HepG2 (cell line): Measurements from ENCODE around the gene MED25. TPM values are rescaled to one million over a fixed set of nuclear protein-coding genes. Genes with fewer than 3 reads are reported as not detected.

Source experiments
- AKNA ChIP-seq: sonication (generic); formaldehyde crosslinking; IDR thresholded peaks from 2 replicates; pipeline ENCODE4 v1.4.0; 2020; ENCODE audit warnings: missing genetic modification reagents, borderline replicate concordance
- FLYWCH1 ChIP-seq: sonication (generic); formaldehyde crosslinking; IDR thresholded peaks from 2 replicates; pipeline ENCODE4 v1.8.1; 2023; ENCODE audit warnings: mild to moderate bottlenecking, missing genetic modification reagents
- IRF2 ChIP-seq: IDR thresholded peaks from 2 replicates; pipeline ENCODE4 v1.6.1; 2018; ENCODE audit warnings: missing genetic modification reagents, missing compliant biosample characterization
- KMT2B ChIP-seq: IDR thresholded peaks from 2 replicates; pipeline ENCODE4 v1.6.1; 2016; ENCODE audit warnings: missing genetic modification reagents, missing compliant biosample characterization
- NCOA1 ChIP-seq: sonication (generic); formaldehyde crosslinking; IDR thresholded peaks from 2 replicates; pipeline ENCODE4 v1.9.0; 2021; ENCODE audit warnings: missing genetic modification reagents
- SNAPC2 ChIP-seq: sonication (generic); formaldehyde crosslinking; IDR thresholded peaks from 2 replicates; pipeline ENCODE4 v1.8.1; 2022; ENCODE audit warnings: mild to moderate bottlenecking, missing genetic modification reagents
- SP1 ChIP-seq, 2 experiments: fragments of 450-650 bp in 1 of 2; sonication (generic) in 1 of 2; formaldehyde crosslinking in 1 of 2; IDR thresholded peaks; 2 replicates each; pipeline versions ENCODE4 v1.4.0 to v1.6.1; 2016 to 2020; ENCODE audit warnings: missing genetic modification reagents in 1 of 2
- TEAD2 ChIP-seq: sonication (generic); formaldehyde crosslinking; IDR thresholded peaks from 2 replicates; pipeline ENCODE4 v1.9.0; 2021; ENCODE audit warnings: missing genetic modification reagents
- TOE1 ChIP-seq: sonication (generic); formaldehyde crosslinking; IDR thresholded peaks from 2 replicates; pipeline ENCODE4 v1.4.0; 2020; ENCODE audit warnings: mild to moderate bottlenecking, missing genetic modification reagents
- ZBTB2 ChIP-seq: sonication (generic); formaldehyde crosslinking; IDR thresholded peaks from 2 replicates; pipeline ENCODE4 v1.8.0; 2022; ENCODE audit warnings: low read depth, missing genetic modification reagents
- ZEB1 ChIP-seq: IDR thresholded peaks from 2 replicates; pipeline ENCODE4 v1.6.1; 2012; ENCODE audit warnings: mild to moderate bottlenecking, low read depth, inconsistent platforms; ENCODE audit not compliant: insufficient replicate concordance
- ZNF207 ChIP-seq: fragments of 450-650 bp; IDR thresholded peaks from 2 replicates; pipeline ENCODE4 v1.6.1; 2016; ENCODE audit warnings: antibody characterized with exemption, borderline replicate concordance
- ZNF282 ChIP-seq: fragments of 450-650 bp; IDR thresholded peaks from 2 replicates; pipeline ENCODE4 v1.6.1; 2018; ENCODE audit not compliant: partially characterized antibody
- ZNF337 ChIP-seq: sonication (generic); formaldehyde crosslinking; IDR thresholded peaks from 2 replicates; pipeline ENCODE4 v1.5.1; 2020; ENCODE audit warnings: missing genetic modification reagents, low read depth, mild to moderate bottlenecking, borderline replicate concordance
- ZNF546 ChIP-seq: sonication (generic); formaldehyde crosslinking; conservative IDR thresholded peaks from 2 replicates; pipeline ENCODE4 v1.8.1; 2023; ENCODE audit warnings: mild to moderate bottlenecking, missing genetic modification reagents
- ZNF782 ChIP-seq: sonication (generic); formaldehyde crosslinking; IDR thresholded peaks from 2 replicates; pipeline ENCODE4 v1.4.0; 2020; ENCODE audit warnings: missing genetic modification reagents, mild to moderate bottlenecking, borderline replicate concordance
- ZNF850 ChIP-seq: sonication (generic); formaldehyde crosslinking; conservative IDR thresholded peaks from 2 replicates; pipeline ENCODE4 v1.9.0; 2021; ENCODE audit warnings: mild to moderate bottlenecking, missing genetic modification reagents
- polyA plus RNA-seq, 8 experiments: library from polyadenylated mRNA; depleted of rRNA in 3 of 8; stranded (reverse) in 7 of 8; unstranded in 1 of 8; fragments of >200 nt; fragmentation: Illumina TruSeq in 4 of 8; extraction: Trizol in 4 of 8; gene quantifications; 2 replicates each; pipeline versions ENCODE4 v1.2.1 to v1.2.3, GENCODE V29; 2011 to 2016; ENCODE audit warnings: low read depth in 4 of 8, missing spikeins in 1 of 8, mixed read lengths in 1 of 8; ENCODE audit not compliant: insufficient read depth in 1 of 8
- total RNA-seq, 5 experiments: library from RNA; depleted of rRNA; stranded (reverse); fragments of >200 nt; fragmentation: Illumina TruSeq; extraction: Trizol; gene quantifications; 2 replicates each; pipeline ENCODE4 v1.2.3, GENCODE V29; 2016; ENCODE audit warnings: low read depth in 1 of 5
- TF ChIP-seq, protein P1 (sequence below): sonication (generic); formaldehyde crosslinking; IDR thresholded peaks from 2 replicates; pipeline ENCODE4 v1.4.0; 2020; ENCODE audit warnings: missing genetic modification reagents, mild to moderate bottlenecking, borderline replicate concordance
- TF ChIP-seq, protein P2 (sequence below): sonication (generic); formaldehyde crosslinking; IDR thresholded peaks from 2 replicates; pipeline ENCODE4 v1.8.0; 2022; ENCODE audit warnings: missing genetic modification reagents, mild to moderate bottlenecking, borderline replicate concordance

MED25 gene
- total and polyA plus RNA-seq, 2 of the 13 experiments (the other 11 are each of a cell fraction or from before 2014, with no cell fraction given): 11.1 to 15.1 TPM

DNA sequence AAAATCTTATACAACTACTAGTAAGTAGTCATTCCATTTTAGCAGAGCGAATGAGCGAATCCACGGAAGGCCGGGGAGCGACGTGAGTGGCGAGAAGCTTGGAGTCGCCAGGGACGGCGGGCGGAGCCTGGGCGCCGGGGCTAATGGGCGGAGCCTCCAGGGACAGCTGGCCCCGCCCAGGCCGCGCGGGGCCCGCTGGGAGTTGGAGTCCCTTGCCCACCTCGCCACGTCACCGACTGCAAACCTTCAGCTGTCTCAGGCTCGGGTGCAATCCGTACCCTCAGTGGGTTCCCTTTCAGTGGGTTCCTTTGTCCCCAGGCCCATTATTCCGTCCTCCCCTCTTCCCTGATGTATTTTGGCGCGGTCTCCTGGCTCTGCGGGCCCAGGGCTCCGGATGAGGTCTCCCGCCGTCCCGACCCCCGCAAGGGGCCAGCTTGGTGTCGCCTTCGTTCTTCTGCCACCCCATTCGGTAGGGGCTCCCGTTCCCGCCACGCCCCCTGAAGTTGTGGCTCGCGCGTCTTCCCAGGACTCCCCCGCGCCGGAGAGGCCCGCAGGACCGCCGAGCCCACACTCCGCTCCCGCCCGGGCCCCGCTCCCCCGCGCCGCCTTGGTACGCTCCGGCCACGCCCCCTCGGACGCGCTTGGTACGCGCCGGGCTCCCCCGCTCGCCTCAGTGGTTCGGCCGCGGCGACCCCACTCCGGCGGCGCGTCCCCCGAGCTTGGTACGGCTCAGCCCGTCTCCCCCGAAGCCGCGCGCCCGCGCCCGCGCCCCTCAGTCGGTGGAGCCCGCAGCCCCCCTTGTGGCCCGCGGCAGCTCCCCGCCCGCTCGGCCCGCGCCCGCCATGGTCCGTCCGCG, 32.6 kb downstream of the MED25 start, which contains the start of gene PTOV1 (continued):
- TF ChIP-seq AKNA (CRISPR knock-in tag): no peak
- peak; percentile 45; the same call in 1 of the 2 replicates for TF ChIP-seq ZBTB2 (CRISPR knock-in tag)
- TF ChIP-seq ZNF850 (CRISPR knock-in tag): no peak
- TF ChIP-seq IRF2 (CRISPR knock-in tag): no peak; the same call in none of the 2 replicates
- TF ChIP-seq, protein P1, sequence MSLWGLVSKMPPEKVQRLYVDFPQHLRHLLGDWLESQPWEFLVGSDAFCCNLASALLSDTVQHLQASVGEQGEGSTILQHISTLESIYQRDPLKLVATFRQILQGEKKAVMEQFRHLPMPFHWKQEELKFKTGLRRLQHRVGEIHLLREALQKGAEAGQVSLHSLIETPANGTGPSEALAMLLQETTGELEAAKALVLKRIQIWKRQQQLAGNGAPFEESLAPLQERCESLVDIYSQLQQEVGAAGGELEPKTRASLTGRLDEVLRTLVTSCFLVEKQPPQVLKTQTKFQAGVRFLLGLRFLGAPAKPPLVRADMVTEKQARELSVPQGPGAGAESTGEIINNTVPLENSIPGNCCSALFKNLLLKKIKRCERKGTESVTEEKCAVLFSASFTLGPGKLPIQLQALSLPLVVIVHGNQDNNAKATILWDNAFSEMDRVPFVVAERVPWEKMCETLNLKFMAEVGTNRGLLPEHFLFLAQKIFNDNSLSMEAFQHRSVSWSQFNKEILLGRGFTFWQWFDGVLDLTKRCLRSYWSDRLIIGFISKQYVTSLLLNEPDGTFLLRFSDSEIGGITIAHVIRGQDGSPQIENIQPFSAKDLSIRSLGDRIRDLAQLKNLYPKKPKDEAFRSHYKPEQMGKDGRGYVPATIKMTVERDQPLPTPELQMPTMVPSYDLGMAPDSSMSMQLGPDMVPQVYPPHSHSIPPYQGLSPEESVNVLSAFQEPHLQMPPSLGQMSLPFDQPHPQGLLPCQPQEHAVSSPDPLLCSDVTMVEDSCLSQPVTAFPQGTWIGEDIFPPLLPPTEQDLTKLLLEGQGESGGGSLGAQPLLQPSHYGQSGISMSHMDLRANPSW (CRISPR knock-in tag): 0 out of 2 replicates have a peak, but pooled peaks have one; percentile 48
- TF ChIP-seq SP1 (IDR thresholded peaks at IDR 0.05): no peak
- peak; percentile 99 for TF ChIP-seq SP1 (CRISPR knock-in tag; IDR thresholded peaks at IDR 0.05)
- TF ChIP-seq, protein P2, sequence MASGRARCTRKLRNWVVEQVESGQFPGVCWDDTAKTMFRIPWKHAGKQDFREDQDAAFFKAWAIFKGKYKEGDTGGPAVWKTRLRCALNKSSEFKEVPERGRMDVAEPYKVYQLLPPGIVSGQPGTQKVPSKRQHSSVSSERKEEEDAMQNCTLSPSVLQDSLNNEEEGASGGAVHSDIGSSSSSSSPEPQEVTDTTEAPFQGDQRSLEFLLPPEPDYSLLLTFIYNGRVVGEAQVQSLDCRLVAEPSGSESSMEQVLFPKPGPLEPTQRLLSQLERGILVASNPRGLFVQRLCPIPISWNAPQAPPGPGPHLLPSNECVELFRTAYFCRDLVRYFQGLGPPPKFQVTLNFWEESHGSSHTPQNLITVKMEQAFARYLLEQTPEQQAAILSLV (CRISPR knock-in tag): no peak
- peak; percentile 56 for TF ChIP-seq KMT2B (CRISPR knock-in tag)
- no peak; the same call in 1 of the 2 replicates for TF ChIP-seq ZNF782 (CRISPR knock-in tag)
- peak; percentile 84; the same call in 1 of the 2 replicates for TF ChIP-seq ZNF337 (CRISPR knock-in tag)
- no peak for TF ChIP-seq ZNF207
- TF ChIP-seq NCOA1 (CRISPR knock-in tag): no peak
- TF ChIP-seq SNAPC2: no peak
- TF ChIP-seq ZEB1: no peak
- no peak for TF ChIP-seq FLYWCH1 (CRISPR knock-in tag)
- no peak for TF ChIP-seq TEAD2 (CRISPR knock-in tag)
- TF ChIP-seq TOE1 (CRISPR knock-in tag): no peak
- no peak for TF ChIP-seq ZNF282
- no peak; the same call in 1 of the 2 replicates for TF ChIP-seq ZNF546 (CRISPR knock-in tag)
